Thoracic aorta (tissue), 2 donors: ENCODE results near the gene LCE6A. TPM values are rescaled to one million over a fixed set of nuclear protein-coding genes. Genes with fewer than 3 reads are reported as not detected.

Source experiments
- ATAC-seq: fragments of 150-250 bp; one replicate; pipeline ENCODE4 v1.8.0; 2017; ENCODE audit warnings: low read depth; ENCODE audit not compliant: insufficient number of reproducible peaks, low FRiP score
- DNase-seq: peaks from one replicate; pipeline ENCODE4 v3.0.0-alpha.2; 2020; ENCODE audit warnings: low spot score
- H3K27ac ChIP-seq, 2 donors: fragments of 200-600 bp; sonication (generic); 1 replicate in 1 of 2; 2 replicates in 1 of 2; pipeline ENCODE4 v1.5.1; 2016; ENCODE audit warnings: mild to moderate bottlenecking in 2 of 2, moderate library complexity in 2 of 2
- H3K27me3 ChIP-seq: fragments of 200-600 bp; sonication (generic); replicated peaks from 2 replicates; pipeline ENCODE4 v1.6.0; 2016; ENCODE audit warnings: mild to moderate bottlenecking; ENCODE audit not compliant: insufficient read depth
- H3K36me3 ChIP-seq: fragments of 200-600 bp; sonication (generic); one replicate; pipeline ENCODE4 v1.5.1; 2016
- H3K4me1 ChIP-seq, 2 donors: fragments of 200-600 bp; sonication (generic); 1 replicate in 1 of 2; 2 replicates in 1 of 2; pipeline versions ENCODE4 v1.5.1 to v1.6.0; 2016; ENCODE audit warnings: low read depth in 2 of 2, mild to moderate bottlenecking in 1 of 2; ENCODE audit not compliant: control insufficient read depth in 1 of 2
- H3K4me3 ChIP-seq: fragments of 200-600 bp; sonication (generic); 2 replicates; pipeline ENCODE4 v1.5.1; 2016; ENCODE audit warnings: mild to moderate bottlenecking
- H3K9me3 ChIP-seq: fragments of 200-600 bp; sonication (generic); 2 replicates; pipeline ENCODE4 v1.5.1; 2016
- total RNA-seq, 2 donors: library from RNA; depleted of rRNA; stranded (reverse); fragments of >200 nt; gene quantifications; one replicate each; pipeline versions ENCODE4 v1.1.0 to v1.2.3, GENCODE V29; 2016
- TF ChIP-seq, protein P1 (sequence below): fragments of 200-600 bp; sonication (generic); IDR thresholded peaks from one replicate; pipeline ENCODE4 v1.5.1; 2019; ENCODE audit warnings: antibody characterized with exemption

LCE6A gene
- not detected for total RNA-seq

- no peaks in the 10 kb centered on the region for H3K27me3 ChIP-seq
- DNase-seq (no peak), ATAC-seq (no peak)
- H3K27ac ChIP-seq, result no peak within 1 kb of the TSS
- TF ChIP-seq, protein P1, sequence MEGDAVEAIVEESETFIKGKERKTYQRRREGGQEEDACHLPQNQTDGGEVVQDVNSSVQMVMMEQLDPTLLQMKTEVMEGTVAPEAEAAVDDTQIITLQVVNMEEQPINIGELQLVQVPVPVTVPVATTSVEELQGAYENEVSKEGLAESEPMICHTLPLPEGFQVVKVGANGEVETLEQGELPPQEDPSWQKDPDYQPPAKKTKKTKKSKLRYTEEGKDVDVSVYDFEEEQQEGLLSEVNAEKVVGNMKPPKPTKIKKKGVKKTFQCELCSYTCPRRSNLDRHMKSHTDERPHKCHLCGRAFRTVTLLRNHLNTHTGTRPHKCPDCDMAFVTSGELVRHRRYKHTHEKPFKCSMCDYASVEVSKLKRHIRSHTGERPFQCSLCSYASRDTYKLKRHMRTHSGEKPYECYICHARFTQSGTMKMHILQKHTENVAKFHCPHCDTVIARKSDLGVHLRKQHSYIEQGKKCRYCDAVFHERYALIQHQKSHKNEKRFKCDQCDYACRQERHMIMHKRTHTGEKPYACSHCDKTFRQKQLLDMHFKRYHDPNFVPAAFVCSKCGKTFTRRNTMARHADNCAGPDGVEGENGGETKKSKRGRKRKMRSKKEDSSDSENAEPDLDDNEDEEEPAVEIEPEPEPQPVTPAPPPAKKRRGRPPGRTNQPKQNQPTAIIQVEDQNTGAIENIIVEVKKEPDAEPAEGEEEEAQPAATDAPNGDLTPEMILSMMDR, result no peak
- H3K4me1 ChIP-seq, result no peaks in the 10 kb centered on the region
- H3K4me3 ChIP-seq, result no peak within 1 kb of the TSS
- H3K9me3 ChIP-seq, result no peaks in the 10 kb centered on the region
- no peaks in the 10 kb centered on the region for H3K36me3 ChIP-seq
These were observed at the start of gene LCE6A for GRCh38 chr1:152842556-152842955. LCE6A (plus strand) TSS chr1:152842856; CDS start chr1:152843521, 665 bp downstream.

DNA sequence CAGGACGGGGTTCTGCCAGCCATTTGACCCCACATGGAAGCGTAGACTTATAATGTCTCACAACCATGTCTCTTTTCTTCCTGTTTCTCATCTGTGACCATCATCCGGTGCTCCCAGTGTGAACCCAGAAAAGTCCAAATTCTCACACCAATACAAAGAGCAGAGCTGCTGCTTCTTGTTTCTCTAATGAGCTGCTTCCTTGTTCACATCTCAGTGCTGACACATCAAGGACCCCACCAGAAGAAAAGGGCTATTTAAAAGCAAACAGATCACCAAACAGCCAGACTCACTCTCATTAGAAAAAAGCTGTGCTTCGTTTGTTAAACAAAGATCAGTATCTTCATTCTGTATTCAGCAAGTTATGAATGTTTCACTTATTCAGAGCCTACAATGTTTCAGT, 47.0 kb upstream of the LCE6A start:
- H3K4me1 ChIP-seq, result no peaks in the 10 kb centered on the region
- DNase-seq, result no peak
- no peak overlapping the region for H3K4me3 ChIP-seq
- ATAC-seq, result no peak
- TF ChIP-seq, protein P1, result no peak
- H3K36me3 ChIP-seq, result no peaks in the 10 kb centered on the region
- no peaks in the 10 kb centered on the region for H3K27me3 ChIP-seq
- no peak overlapping the region for H3K27ac ChIP-seq
- no peaks in the 10 kb centered on the region for H3K9me3 ChIP-seq

GRCh38 chr1:152796421-152796820, 46.2 kb upstream of the LCE6A start, which contains the start of gene LCE1D:
LCE1D (plus strand) TSS chr1:152796721; CDS start chr1:152797795, 1,074 bp downstream.
- Histone ChIP-seq H3K27ac (no peak within 1 kb of the TSS), H3K9me3 (no peaks in the 10 kb centered on the region), H3K4me3 (no peak within 1 kb of the TSS), H3K4me1 (no peaks in the 10 kb centered on the region), H3K27me3 (no peaks in the 10 kb centered on the region), H3K36me3 (no peaks in the 10 kb centered on the region)
- DNase-seq (no peak), ATAC-seq (no peak)
- TF ChIP-seq, protein P1, result no peak

GRCh38 chr1:152801333-152801732, 41.3 kb upstream of the LCE6A start:
- no peak for ATAC-seq
- Histone ChIP-seq H3K27me3 (no peaks in the 10 kb centered on the region), H3K4me3 (no peak overlapping the region), H3K36me3 (no peaks in the 10 kb centered on the region), H3K9me3 (no peaks in the 10 kb centered on the region), H3K27ac (no peak overlapping the region), H3K4me1 (no peaks in the 10 kb centered on the region)
- TF ChIP-seq, protein P1, result no peak
- no peak for DNase-seq

DNA sequence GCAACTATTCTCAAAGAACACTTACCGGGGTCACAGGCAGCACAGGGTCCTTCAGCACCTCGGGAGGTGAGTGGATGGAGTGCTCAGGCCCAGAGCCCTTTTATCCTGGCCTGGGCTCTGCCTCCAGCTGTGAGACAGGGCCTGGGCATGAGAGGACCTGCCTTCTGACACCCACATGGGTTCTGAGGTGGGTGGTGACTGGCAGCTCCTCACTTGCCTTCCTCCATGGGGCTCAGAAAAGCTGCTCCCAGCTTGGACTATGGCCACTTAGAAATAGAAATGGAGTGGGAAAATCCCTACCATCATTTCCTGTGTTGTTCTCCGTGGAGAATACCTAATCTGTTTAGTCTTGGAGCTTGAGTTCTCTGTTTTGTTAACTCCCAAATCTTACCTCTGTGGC, 36.1 kb upstream of the LCE6A start, which contains the start of gene LCE1C:
Gene LCE1C, minus strand, starts transcription at position 76 of the 400 bp plus-strand sequence. CDS start 1,173 bp downstream, outside the sequence.
- Histone ChIP-seq H3K27me3 (no peaks in the 10 kb centered on the region), H3K27ac (no peak within 1 kb of the TSS), H3K36me3 (no peaks in the 10 kb centered on the region), H3K9me3 (no peaks in the 10 kb centered on the region), H3K4me3 (no peak within 1 kb of the TSS), H3K4me1 (no peaks in the 10 kb centered on the region)
- ATAC-seq (no peak), DNase-seq (no peak)
- TF ChIP-seq, protein P1, result no peak
